Measurements from ENCODE around the gene SAGE1. TPM values are rescaled to one million over a fixed set of nuclear protein-coding genes. Genes with fewer than 3 reads are reported as not detected.

The SAGE1 gene
- total RNA-seq, 1 donor from 2014 or later = not detected

DNA sequence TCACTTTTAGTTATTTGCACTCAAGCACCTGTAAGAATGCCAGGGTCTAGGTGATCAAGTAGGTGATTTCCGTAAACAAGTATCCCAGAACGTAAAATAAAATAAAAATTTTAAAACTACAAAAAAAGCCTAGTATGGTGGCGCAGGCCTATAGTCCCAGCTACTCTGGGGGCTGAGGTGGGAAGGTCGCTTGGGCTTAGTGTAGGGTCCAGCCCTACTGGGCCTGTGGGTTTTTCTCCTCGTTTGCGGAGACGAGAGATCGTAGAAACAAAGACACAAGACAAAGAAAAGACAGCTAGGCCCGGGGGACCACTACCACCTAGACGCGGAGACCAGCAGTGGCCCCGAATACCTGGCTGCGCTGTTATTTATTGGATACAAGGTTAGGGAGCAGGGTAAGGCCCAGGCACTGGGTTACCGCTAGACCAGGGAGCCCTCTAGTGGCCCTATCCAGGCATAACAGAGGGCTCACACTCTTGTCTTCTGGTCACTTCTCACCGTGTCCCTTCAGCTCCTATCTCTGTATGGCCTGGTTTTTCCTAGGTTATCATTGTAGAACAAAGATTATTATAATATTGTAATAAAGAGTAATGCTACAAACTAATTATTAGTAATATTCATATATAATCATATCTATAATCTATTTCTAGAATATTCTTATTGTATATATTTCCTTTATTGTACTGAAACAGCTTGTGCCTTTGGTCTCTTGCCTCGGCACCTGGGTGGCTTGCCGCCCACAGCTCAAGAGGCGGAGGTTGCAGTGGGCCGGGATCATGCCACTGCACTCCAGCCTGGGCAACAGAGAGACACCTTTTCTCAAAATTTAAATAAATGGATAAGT, 38.4 kb downstream of the SAGE1 start:
- Histone ChIP-seq H3K36me3 (no peaks in the 10 kb centered on the region), H3K9me3 (no peaks in the 10 kb centered on the region), H3K27ac (no peak overlapping the region), H3K4me1 (no peaks in the 10 kb centered on the region), H3K4me3 (no peak overlapping the region), H3K27me3 (no peaks in the 10 kb centered on the region)
- intact Hi-C loops (cut with DNase I) = no loop called here
- no peak for TF ChIP-seq POLR2A (IDR thresholded peaks at IDR 0.05)
- TF ChIP-seq, protein P1, sequence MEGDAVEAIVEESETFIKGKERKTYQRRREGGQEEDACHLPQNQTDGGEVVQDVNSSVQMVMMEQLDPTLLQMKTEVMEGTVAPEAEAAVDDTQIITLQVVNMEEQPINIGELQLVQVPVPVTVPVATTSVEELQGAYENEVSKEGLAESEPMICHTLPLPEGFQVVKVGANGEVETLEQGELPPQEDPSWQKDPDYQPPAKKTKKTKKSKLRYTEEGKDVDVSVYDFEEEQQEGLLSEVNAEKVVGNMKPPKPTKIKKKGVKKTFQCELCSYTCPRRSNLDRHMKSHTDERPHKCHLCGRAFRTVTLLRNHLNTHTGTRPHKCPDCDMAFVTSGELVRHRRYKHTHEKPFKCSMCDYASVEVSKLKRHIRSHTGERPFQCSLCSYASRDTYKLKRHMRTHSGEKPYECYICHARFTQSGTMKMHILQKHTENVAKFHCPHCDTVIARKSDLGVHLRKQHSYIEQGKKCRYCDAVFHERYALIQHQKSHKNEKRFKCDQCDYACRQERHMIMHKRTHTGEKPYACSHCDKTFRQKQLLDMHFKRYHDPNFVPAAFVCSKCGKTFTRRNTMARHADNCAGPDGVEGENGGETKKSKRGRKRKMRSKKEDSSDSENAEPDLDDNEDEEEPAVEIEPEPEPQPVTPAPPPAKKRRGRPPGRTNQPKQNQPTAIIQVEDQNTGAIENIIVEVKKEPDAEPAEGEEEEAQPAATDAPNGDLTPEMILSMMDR (IDR thresholded peaks at IDR 0.05) = peak in 1 of 3 experiments; percentile 28
- DNase-seq (ENCODE audit: extremely low spot score in 2 of 2) = no peak

DNA sequence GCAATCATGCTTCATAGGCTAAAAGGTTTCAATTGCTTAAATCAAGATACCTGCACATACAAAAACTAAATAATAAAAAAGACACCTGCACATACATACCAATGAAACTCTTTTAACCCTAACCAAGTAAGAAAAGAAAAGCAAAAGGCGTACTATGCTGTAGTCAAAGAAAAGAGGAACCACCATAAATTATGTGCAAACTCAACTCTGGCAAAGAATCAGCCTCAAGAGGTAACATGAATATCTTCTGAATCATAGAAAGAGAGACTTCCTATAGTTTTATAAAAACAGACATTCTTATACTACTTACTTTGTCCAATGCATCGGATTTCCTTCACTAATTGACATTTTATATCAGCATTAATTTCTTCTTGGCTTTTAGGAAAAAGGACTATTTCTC, 51.0 kb downstream of the SAGE1 start:
- Histone ChIP-seq H3K27ac (no peak overlapping the region), H3K4me1 (no peaks in the 10 kb centered on the region), H3K9me3 (no peaks in the 10 kb centered on the region), H3K36me3 (no peaks in the 10 kb centered on the region), H3K27me3 (no peaks in the 10 kb centered on the region), H3K4me3 (no peak overlapping the region)
- DNase-seq (ENCODE audit: extremely low spot score in 2 of 2) = no peak
- intact Hi-C loops (cut with DNase I) = no loop called here
- no peak for TF ChIP-seq POLR2A (IDR thresholded peaks at IDR 0.05)
- no peak for TF ChIP-seq POLR2AphosphoS5 (IDR thresholded peaks at IDR 0.05; ENCODE audit: insufficient read depth in 1 of 2, low read depth in 1 of 2)
- TF ChIP-seq, protein P1 (IDR thresholded peaks at IDR 0.05) = no peak

DNA sequence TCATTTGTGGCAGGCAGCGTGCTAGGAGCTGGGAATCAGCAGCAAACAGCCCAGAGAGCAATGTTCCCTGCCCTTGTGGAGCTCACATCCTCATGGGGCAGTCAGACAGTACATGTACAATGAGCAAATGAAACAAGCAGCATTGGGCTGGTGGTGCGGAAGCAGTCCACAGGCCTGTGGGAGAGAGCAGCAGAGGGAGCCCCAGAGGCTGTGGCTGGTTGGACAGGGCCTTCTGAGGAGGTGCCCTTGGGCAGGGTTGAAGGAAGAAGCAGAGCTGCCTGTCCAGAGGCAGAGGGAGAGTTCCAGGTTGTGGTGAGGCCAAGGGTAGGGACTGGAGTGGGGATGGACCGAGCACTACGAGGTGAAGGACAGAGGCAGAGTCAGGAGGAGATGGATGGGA, 57.8 kb downstream of the SAGE1 start:
- Histone ChIP-seq H3K27ac (no peak overlapping the region), H3K4me3 (no peak overlapping the region), H3K4me1 (no peaks in the 10 kb centered on the region), H3K27me3 (no peaks in the 10 kb centered on the region), H3K9me3 (no peaks in the 10 kb centered on the region), H3K36me3 (no peaks in the 10 kb centered on the region)
- intact Hi-C loops (cut with DNase I) = no loop called here
- no peak for TF ChIP-seq POLR2A (IDR thresholded peaks at IDR 0.05)
- TF ChIP-seq, protein P1 (IDR thresholded peaks at IDR 0.05) = no peak
- no peak for TF ChIP-seq POLR2AphosphoS5 (IDR thresholded peaks at IDR 0.05; ENCODE audit: insufficient read depth in 1 of 2, low read depth in 1 of 2)
- no peak for DNase-seq (ENCODE audit: extremely low spot score in 2 of 2)

Other genes starting within 250 kb of the SAGE1 start
- not detected for gene CT45A1, start 180.1 kb upstream of the SAGE1 start, total RNA-seq
- gene CT45A3, start 125.5 kb upstream of the SAGE1 start, total RNA-seq = not detected
- not detected for gene CT45A5, start 108.2 kb upstream of the SAGE1 start, total RNA-seq
- not detected for gene CT45A6, start 90.9 kb upstream of the SAGE1 start, total RNA-seq
- not detected for gene CT45A2, start 73.7 kb upstream of the SAGE1 start, total RNA-seq
- not detected for gene CT45A7, start 56.4 kb upstream of the SAGE1 start, total RNA-seq
- gene CT45A8, start 39.2 kb upstream of the SAGE1 start, total RNA-seq = not detected
- not detected for gene CT45A9, start 21.9 kb upstream of the SAGE1 start, total RNA-seq
- not detected for gene CT45A10, start 272 bp upstream of the SAGE1 start, total RNA-seq
- gene MMGT1, start 80.3 kb downstream of the SAGE1 start, total RNA-seq = 18.9 TPM
- 12.8 TPM for gene SLC9A6, start 91.7 kb downstream of the SAGE1 start, total RNA-seq

All from vagina (tissue), 2 donors.